ENCODE results near the gene PUDP.
"Not testable (repeated sequence)": the region's sequence is repeated elsewhere in the genome, so short reads cannot be mapped to it uniquely, and the experiment has no call there.

The PUDP gene

DNA sequence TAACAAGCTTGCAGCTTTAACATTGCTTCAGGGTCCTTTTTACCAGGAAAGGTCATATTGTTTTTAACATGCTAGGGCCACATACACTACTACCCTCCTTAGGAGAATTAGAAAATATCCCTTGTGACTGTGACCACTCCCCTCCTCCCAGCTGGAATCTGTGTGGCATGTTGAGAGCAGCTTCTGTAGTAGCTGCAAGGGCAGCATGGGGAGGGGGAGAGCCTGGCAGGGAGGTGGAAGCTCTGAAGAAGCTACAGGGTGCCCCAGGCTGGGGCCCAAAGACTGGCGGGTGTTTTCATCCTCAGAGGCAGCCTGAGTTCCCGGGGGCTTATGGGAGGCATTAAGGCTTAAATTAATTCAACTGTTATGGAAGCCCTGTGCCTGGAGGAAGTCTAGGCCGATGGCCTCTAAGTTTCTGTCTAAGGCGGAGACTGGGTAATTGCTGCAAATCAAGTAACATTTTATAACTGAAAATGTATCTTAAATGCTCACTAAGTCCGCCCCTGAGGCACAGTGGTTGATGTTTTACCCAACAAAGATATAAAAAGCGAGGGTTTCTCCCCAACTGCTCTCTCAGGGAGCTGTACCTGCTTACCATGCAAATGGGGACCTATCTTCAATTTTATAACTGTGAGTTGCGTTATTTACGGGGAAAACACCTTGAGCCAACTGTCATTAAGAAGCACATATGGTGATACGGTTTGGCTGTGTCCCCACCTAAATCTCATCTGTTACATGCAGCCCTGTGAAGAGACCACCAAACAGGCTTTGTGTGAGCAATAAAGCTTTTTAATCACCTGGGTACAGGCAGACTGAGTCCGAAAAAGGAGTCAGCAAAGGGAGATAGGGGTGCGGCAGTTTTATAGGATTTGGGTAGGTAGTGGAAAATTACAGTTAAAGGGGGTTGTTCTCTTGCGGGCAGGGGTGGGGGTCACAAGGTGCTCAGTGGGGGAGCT, 37.8 kb downstream of the PUDP start:
- no peak for DNase-seq (ENCODE audit: low read depth in 2 of 2)

DNA sequence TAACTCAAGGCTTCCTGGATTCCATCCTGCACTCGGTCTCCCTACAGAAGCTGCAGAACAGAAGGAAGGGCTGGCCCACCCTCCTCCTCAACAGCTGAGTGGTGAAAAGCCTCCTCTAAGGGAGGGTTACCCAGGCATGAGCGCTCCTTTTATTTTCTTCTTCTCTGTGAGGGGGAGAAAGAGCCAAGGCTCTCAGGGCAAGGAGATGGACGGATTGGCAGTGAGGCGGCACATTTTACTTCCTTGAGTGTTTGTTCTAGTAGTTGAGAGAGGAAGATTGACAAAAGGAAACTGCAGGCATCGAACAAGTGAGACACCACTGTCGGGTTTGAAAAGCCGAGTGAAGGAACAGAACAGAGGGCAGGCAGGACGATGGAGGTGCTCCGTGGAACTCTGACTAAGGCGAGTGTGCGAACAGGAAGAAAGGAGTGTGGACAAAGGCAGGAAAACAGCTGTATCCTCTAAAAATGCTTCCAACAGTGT, 38.9 kb downstream of the PUDP start:
- DNase-seq (ENCODE audit: low read depth in 2 of 2), result no peak

- no peak for DNase-seq (ENCODE audit: low read depth in 2 of 2)
Measured at GRCh38 chrX:7108030-7108429, 39.9 kb downstream of the PUDP start.

GRCh38 chrX:7106649-7107048, 41.3 kb downstream of the PUDP start:
- DNase-seq (ENCODE audit: low read depth in 2 of 2), result no peak

DNA sequence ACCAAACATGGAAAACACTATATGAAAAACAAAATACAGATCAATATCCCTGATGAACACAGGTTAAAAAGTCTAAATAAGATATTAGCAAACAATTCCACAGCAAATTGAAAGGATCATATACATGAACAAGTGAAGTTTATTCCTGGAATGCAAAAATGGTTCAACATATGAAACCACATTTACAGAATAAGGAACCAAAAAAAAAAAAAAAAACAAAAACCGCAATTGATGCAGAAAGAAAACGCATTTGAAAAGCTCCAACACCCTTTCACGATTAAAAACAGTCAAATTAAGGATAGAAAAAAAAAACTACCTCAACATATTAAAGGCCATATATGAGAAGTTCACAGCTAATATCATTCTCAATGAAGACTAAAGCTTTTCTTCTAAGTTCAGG, 45.8 kb downstream of the PUDP start:
- no peak for DNase-seq (ENCODE audit: low read depth in 2 of 2)

GRCh38 chrX:7100022-7100421, 47.9 kb downstream of the PUDP start:
- DNase-seq (ENCODE audit: low read depth in 2 of 2), result no peak

- not testable (repeated sequence) for DNase-seq (ENCODE audit: low read depth in 2 of 2)
Measured at GRCh38 chrX:7095657-7096056, 52.3 kb downstream of the PUDP start.

DNA sequence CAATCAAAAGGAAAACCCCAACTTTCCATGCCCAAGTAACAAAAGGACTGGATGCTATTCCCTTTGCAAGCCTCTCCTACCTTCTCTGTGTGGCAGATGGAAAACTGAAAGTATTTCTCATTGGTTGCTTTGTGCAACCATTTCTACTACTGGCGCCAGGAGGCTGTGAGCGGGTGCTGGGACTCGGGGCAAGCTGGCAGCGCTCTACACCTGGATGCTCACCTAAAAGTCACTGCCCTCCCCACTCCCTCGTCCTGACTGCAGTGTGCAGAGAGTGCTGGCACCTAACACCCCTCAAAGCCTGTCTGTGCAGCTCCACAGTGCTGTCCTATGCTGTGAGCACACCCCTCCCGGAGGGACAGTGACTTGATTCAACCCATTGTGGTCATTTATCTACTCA, 54.6 kb downstream of the PUDP start:
- DNase-seq (ENCODE audit: low read depth in 2 of 2), result no peak

DNA sequence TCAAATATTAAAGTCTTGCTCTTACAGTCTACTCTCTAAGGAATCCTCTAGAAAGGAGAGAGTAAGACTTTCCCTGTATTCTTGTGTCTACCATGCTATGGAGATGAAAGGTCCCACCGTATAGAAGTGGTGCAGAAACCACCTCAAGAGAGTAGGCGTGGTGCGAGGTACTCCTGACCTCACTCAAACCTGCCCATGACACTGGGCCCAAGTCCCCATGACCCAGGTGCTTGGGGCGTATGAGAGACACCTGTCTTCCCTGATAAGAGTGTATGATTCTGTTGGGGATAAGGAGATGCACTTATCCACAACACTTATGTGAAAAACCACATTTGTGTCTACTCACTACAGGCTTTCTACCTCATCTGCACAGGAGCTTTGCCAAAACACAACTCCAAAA, 55.4 kb downstream of the PUDP start:
- no peak for DNase-seq (ENCODE audit: low read depth in 2 of 2)

- no peak for DNase-seq (ENCODE audit: low read depth in 2 of 2)
Measured at GRCh38 chrX:7091923-7092322, 56.0 kb downstream of the PUDP start.

DNA sequence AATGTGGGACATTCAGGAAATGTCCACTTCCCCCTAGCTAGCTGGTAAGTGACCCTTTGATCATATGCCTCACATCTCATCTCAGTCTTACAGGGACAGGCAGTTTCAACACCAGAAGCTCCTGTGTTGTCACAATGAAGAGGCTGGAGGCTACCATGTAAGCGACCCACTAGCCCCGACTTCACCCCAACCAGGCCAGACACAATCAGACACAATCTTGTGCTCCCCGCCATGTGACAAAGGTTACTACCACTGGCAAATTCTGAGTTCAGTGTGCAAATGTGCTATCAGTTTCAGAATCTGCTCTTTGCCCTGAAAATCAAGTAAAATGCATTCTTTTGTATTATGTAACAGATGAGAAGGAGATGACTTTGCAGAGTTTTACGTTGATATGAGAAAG, 57.3 kb downstream of the PUDP start:
- DNase-seq (ENCODE audit: low read depth in 2 of 2), result no peak

- DNase-seq (ENCODE audit: low read depth in 2 of 2), result peak in 1 of 2 donors; percentile 31
Measured at GRCh38 chrX:7088968-7089615, 58.9 kb downstream of the PUDP start.

GRCh38 chrX:7086384-7086783, 61.6 kb downstream of the PUDP start:
- no peak for DNase-seq (ENCODE audit: low read depth in 2 of 2)

GRCh38 chrX:7085879-7086278, 62.1 kb downstream of the PUDP start:
- no peak for DNase-seq (ENCODE audit: low read depth in 2 of 2)

GRCh38 chrX:7084841-7085240, 63.1 kb downstream of the PUDP start:
- DNase-seq (ENCODE audit: low read depth in 2 of 2), result no peak

GRCh38 chrX:7083468-7084396, 64.2 kb downstream of the PUDP start:
- DNase-seq (ENCODE audit: low read depth in 2 of 2), result peak; percentile 18 to 58

- DNase-seq (ENCODE audit: low read depth in 2 of 2), result no peak
Measured at GRCh38 chrX:7083021-7083420, 64.9 kb downstream of the PUDP start.

- no peak for DNase-seq (ENCODE audit: low read depth in 2 of 2)
Measured at GRCh38 chrX:7082556-7082955, 65.4 kb downstream of the PUDP start.

DNA sequence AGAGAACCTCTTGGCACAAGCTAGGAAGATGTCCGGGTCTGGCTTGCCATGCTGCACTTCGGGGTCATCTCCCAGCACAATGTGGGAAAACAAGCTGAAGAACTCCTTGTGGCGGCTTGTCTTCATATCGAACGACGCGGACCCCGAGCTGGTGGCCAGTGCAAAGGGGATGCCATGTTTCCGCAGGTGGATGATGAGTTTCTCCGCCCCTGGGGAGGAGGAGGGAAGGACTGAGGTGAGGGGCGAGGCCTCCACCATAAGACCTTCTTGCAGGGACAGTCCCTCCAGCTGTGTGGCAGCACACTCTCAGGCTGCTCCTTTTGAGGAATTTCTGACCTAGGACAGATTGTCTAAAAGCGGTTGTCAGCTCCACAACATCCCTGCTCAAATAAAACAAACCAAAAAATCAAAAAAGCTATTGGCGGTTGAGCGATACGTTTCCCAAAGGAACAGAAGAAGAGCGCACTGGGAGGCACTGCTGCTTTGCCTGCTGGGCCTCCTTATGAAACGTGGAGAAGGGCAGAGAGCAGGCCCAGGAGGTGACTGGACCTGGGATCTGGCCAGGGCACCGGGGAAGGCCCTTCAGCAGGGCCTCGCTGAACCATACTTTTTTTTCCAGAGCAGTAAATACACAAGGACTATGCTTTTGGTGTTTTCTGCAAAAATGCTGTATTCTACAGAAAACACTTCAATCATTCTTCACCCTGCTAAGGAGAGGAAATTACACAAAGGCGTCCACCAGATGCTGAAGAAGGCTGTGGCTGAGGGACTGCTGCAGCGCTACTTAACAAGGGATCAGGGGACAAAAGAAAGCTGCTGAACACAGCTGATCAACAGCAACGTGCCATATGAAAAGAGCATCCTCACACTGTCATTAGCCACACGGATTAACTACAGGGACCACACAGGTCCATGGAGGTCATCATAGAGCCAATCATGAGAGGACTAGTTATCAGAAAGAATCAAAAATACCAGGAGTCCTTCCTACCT, 70.4 kb downstream of the PUDP start:
- DNase-seq (ENCODE audit: low read depth in 2 of 2), result no peak

- no peak for DNase-seq (ENCODE audit: low read depth in 2 of 2)
Measured at GRCh38 chrX:7076245-7076661, 71.7 kb downstream of the PUDP start.

DNA sequence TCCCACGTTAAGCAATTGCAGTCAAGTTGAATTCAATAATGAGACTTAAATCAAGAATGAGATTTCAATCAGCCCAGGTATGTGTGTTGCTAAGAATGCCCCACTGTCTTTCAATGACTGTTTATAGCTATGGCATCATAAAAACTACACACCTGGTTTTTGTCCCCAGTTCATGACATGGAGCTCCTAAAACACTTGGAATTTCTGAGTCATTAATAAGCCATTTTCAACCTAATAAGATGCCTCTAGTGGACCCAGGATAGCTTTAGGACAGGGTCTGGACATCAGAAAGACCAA, 73.1 kb downstream of the PUDP start:
- DNase-seq (ENCODE audit: low read depth in 2 of 2), result no peak

Measured in stimulated activated CD4-positive, alpha-beta T cell treated with anti-CD3 and anti-CD28 coated beads, Interleukin-15, amount 100 ng/mL, for 48 hours (primary cell).